Measurements from ENCODE around the gene RCOR1.
"Not testable (repeated sequence)": the region's sequence is repeated elsewhere in the genome, so short reads cannot be mapped to it uniquely, and the experiment has no call there.

RCOR1 gene

DNA sequence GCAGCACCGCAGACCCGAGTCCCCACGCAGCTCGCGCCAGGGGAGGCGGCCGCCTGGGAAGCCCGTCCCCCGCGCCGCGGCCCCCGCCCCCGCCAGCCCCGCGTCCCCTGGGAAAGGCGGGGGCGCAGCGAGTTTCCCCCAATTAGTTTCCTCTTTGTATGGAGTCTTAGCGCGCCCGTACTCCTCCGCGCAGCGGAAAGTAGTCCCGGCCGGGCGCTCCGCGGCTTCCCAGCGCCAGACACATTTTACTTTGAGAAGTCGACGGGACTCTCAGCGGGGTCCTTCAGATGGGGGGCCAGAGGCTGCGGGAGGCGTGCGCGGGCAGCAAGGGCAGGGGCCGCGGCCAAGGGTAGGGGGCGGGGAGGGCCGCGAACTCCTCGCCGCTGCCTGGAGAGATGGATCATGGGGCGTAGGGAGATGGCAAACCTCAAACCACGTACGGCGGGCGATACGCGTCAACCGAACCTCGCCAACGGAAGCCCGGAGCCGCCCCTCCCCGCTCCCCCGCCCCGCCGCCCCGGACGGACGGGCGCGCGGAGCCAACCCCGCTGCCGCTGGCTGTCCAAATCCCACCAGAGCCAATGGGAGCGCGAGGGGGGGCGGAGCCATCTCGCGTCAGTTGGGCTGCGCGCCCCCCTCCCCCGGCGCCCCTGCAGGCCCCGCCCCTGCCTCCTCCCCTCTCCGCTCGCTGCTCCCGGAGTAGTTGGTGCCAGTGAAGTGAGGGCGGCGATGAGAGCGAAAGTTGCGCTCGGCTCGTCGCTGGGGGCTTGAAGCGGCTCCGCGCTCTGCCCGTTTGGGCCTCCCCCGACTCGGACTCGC lies at the start of gene RCOR1:
RCOR1 (plus strand) TSS at position 706 of the 819 bp plus-strand sequence. CDS start 238 bp downstream, outside the sequence.
- peak; percentile 96 to 99 (median 98) for DNase-seq

DNA sequence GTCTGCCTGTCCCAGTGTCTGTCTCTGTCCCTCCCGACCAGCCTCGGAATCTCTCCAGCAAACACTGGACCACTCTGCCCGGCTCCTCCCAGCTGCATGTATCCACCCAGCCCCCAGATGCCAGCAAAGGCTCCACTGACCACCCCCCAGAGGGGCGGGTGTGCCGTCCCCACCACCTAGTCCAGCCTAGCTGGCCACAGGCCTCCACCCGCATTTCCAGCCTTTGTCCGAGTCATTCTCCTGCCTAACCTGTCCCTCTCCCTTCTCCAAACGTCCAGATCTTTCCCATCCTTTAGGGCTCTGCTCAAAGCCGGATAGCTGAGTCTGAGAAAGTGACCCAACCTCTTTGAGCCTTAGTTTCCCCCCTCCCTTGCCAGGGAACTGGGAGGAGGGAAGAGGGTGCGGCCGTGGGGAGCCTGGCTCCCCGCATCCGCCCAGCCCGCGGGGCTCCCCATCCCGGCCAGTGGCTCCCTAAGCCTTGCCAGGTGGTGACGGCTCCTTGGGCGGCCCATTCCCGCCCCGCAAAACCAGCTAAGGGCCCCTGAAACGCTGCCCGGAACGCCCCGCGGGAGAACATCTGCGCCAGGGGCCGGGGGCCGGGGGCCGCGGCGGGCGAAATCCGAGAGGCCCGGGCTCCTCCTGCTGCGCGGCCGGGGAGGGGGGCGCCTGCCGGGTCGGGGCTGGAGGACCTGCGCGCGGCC lies 48.3 kb upstream of the RCOR1 start:
- DNase-seq = no peak

GRCh38 chr14:102544747-102545460 lies 47.5 kb upstream of the RCOR1 start:
- no peak for DNase-seq

GRCh38 chr14:102545461-102546265 lies 46.8 kb upstream of the RCOR1 start:
- no peak for DNase-seq

- DNase-seq = no peak
Measured at GRCh38 chr14:102548616-102549240, 43.7 kb upstream of the RCOR1 start.

GRCh38 chr14:102550927-102551401 lies 41.5 kb upstream of the RCOR1 start:
- DNase-seq = not testable (repeated sequence)

DNA sequence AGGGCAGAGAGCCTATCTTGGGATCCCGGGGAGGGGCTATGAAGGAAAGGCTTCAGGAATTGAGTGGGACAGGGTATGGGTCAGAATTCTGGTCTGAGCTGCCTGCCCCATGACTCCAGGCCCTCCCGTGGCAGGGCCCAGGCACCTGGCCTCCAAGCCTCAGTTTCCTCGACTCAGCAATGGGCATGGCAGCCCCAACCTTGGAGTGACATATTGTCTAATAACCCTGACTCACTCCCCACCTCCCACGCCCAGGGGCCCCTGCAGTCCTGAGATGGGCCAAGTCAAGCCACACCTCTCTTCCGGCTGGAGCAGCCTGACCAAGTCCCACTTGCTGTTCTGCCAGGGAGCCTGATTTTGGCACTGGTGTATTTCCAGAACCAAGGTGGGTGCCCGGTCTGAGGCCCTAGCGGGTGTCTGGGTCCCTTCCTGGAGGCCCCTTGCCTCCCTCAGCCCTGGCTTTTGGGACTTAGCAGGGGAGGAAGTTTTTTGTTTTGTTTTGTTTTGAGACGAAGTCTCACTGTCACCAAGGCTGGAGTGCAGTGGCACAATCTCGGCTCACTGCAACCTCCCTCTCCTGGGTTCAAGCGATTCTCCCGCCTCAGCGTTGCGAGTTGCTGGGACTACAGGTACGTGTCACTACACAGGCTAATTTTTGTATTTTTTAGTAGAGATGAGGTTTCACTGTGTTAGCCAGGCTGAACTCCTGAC lies 40.3 kb upstream of the RCOR1 start:
- no peak for DNase-seq

DNA sequence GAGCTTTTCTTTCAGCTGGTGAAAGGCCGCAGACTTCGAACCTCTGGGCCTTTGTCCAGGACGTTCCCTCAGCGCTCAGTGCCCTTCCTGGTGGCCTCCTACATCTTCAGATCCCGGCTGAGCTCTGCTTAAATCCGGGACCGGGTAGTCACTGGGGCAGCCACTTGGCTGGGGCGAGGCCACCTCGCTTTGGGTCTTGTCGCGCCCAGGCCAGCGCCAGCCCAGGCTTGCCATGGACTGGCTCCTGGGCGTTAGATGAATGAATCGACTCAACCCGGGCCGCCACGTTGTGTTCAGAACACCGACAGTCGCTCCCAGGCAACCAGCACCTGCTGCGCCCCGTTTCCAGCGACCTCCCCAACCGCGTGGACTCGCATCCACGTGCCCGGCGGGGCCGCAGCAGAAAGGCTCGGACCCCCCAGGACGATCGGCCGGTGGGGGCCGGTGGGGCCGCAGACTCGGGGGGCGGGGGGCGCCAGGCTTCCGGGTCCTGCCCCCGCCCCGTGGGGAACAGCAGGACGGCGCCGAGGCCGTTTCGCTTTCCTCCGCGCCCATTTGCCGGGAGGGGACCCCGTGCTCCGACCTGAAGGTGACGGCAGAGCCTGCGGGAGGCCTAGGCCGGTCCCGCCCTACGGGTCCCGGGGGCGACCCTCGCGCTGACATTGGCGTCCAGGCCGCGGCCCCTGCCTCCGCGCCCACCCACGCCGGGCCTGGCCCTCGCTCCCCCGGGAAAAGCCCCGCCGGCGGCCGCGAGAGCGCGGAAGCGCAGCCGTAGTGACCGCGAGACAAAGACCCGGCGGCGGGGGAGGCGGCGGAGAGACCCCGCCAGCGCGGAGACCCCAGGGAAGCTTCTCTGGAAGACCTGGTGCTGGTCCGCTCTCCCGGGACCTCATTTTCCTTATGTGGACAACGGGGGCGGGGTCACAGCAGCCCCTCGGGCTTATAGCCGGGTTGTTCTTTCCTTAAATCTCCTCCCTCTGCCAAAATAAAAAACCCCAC lies 37.3 kb upstream of the RCOR1 start:
- DNase-seq = peak; percentile 17 to 73 (median 43)

GRCh38 chr14:102556098-102556677 lies 36.3 kb upstream of the RCOR1 start:
- no peak for DNase-seq

DNA sequence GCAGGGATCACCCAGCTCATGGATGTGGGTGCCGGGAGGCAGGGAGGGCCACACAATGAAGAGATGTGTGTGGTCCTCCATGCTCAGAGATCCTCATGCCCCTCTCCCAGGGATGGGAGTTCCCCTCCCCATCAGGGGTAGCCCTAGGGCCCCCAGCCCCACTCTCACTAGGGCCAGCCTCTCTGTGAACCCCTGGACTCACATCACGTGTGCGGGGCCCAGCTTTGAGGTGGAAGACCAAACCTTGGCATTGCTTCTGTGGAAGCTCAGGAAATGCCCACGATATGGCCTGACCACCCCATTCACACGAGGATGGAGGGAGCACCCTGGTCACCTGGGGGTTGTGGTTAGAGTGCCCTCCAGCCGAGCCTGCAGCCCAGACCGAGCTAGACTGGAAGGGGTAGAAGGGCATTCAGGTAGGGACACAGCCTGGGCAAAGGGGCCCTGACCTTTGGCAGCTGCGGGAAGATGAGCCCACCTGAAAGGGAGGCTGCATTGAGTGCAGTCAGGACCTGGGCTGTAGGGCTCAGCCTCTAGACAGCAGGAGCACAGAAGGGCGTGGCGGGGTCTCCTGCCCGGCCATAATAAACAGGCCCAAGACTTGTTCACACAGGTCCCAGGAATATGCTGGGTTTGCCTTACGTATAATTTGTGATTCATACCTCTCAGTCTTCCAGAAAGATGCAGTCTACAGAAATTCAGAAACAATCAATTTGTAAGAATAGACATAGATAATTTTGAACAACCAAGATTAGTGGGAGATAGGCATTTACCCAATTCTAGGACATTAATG lies 34.8 kb upstream of the RCOR1 start:
- DNase-seq = no peak

GRCh38 chr14:102558556-102558955 lies 33.9 kb upstream of the RCOR1 start:
- DNase-seq = no peak

DNA sequence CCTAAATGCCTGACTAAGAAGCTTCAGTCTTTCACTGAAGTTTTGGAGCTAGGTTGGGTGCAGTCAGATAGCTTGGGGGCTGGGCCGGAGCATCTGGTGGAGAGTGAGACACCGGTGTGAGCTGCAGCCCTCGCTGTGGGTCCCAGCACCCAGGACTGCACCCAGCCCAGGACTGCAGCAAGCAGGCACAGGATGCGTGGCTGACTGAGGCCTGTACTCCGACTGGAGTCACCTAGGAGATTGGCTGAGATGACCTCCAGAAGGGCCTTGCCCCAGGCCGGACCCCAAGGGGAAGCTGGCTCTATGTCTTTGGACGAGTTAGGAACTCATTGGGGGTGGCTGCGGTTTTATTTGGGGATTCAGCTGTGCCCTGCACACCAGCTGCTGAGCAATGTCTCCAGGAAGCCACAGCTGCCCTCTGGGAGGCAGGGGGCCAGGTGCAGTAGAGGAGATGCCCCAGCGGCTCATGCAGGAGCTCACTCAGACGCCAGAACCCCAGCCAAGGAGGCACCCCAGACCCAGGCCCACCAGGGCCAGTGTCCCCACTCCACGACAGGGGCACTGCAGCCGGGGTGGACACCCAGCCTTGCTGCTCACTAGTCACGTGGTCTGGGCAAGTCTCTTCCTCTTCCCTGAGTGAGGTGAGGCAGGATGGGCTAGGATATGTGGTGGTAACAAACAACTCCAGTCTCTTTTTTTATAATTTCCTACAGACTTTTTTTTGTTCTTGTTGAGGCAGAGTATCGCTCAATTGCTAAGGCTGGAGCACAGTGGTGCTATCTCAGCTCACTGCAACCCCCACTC lies 31.8 kb upstream of the RCOR1 start:
- no peak for DNase-seq

GRCh38 chr14:102565331-102565887 lies 27.0 kb upstream of the RCOR1 start:
- no peak for DNase-seq

- DNase-seq = no peak
Measured at GRCh38 chr14:102565959-102566358, 26.5 kb upstream of the RCOR1 start.

- DNase-seq = peak in 5 of 6 experiments; percentile 6 to 41 (median 33)
Measured at GRCh38 chr14:102568115-102568614, 24.3 kb upstream of the RCOR1 start.

DNA sequence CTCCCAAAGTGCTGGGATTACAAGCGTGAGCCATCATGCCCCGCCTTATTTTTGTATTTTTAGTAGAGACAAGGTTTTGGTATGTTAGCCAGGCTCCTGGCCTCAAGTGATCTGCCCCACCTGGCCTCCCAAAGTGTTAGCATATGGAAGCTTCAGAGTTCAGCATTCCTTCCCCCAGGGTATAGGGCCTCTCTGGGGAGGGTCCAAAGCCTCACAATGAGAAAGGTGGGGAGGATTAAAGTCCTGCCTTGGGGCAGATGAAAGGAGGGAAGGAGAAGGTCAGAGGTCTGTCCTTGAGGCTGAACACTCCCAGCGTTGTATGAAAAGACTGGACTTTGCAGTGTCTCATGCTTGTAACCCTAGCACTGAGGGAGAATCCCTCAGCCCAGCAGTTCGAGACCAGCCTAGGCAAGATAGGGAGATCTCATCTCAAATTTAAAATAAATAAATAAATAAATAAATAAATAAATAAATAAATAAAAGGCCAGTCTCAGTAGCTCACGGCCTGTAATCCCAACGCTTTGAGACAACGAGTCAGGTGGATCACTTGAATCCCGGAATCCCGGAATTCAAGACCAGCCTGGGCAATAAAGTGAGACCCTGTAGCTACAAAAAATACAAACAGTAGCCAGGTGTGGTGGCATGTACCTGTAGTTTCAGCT lies 22.0 kb upstream of the RCOR1 start:
- DNase-seq = no peak

GRCh38 chr14:102571043-102571442 lies 21.4 kb upstream of the RCOR1 start:
- DNase-seq = no peak

All from stimulated activated naive CD4-positive, alpha-beta T cell (primary cell).